GM23338 (cell line): Measurements from ENCODE around the gene KRT12. TPM values are rescaled to one million over a fixed set of nuclear protein-coding genes. Genes with fewer than 3 reads are reported as not detected.

Experiments
- ATAC-seq: fragments of 200-7000 bp; cut with Tn5 transposase; 3 replicates; pipeline ENCODE4 v1.9.1; 2020
- DNase-seq: peaks from one replicate; pipeline ENCODE4 v3.0.0-alpha.2; 2015; ENCODE audit warnings: low spot score
- H2AFZ ChIP-seq: fragments of 200-600 bp; sonication (generic); 2 replicates; pipeline ENCODE4 v1.8.0; 2016; ENCODE audit warnings: antibody characterized with exemption, mild to moderate bottlenecking, moderate library complexity
- H3F3A ChIP-seq: fragments of 200-600 bp; sonication (generic); replicated peaks from 2 replicates; pipeline ENCODE4 v1.8.0; 2017; ENCODE audit warnings: antibody characterized with exemption, mixed run types, low read depth
- H3K27ac ChIP-seq: fragments of 200-600 bp; sonication (generic); 2 replicates; pipeline ENCODE4 v1.6.1; 2016; ENCODE audit warnings: low read depth
- H3K27me3 ChIP-seq: fragments of 200-600 bp; sonication (generic); 2 replicates; pipeline ENCODE4 v1.8.0; 2016; ENCODE audit warnings: mild to moderate bottlenecking, mixed run types, moderate library complexity; ENCODE audit not compliant: insufficient read depth
- H3K36me3 ChIP-seq: fragments of 200-600 bp; sonication (generic); 2 replicates; pipeline ENCODE4 v1.8.0; 2016; ENCODE audit warnings: mild to moderate bottlenecking; ENCODE audit not compliant: insufficient read depth
- H3K4me1 ChIP-seq: fragments of 200-600 bp; sonication (generic); 2 replicates; pipeline ENCODE4 v1.8.0; 2016; ENCODE audit warnings: mild to moderate bottlenecking, moderate library complexity; ENCODE audit not compliant: insufficient read depth
- H3K4me2 ChIP-seq: fragments of 200-600 bp; sonication (generic); 2 replicates; pipeline ENCODE4 v1.7.1; 2017; ENCODE audit warnings: mixed run types
- H3K4me3 ChIP-seq: fragments of 200-600 bp; sonication (generic); 2 replicates; pipeline ENCODE4 v1.6.1; 2016; ENCODE audit warnings: mixed run types
- H3K79me2 ChIP-seq: fragments of 200-600 bp; sonication (generic); replicated peaks from 2 replicates; pipeline ENCODE4 v1.8.0; 2017; ENCODE audit warnings: mild to moderate bottlenecking; ENCODE audit not compliant: insufficient read depth
- H3K9me2 ChIP-seq: fragments of 200-600 bp; sonication (generic); 2 replicates; pipeline ENCODE4 v1.8.0; 2017; ENCODE audit not compliant: insufficient read depth
- H4K20me1 ChIP-seq: fragments of 200-600 bp; sonication (generic); replicated peaks from 2 replicates; pipeline ENCODE4 v1.8.0; 2017; ENCODE audit warnings: mild to moderate bottlenecking; ENCODE audit not compliant: insufficient read depth
- H3K27ac Mint-ChIP-seq: 2 replicates; pipeline ENCODE4 v1.8.0; 2020; ENCODE audit warnings: inconsistent platforms, mild to moderate bottlenecking, moderate library complexity, mixed read lengths
- H3K27me3 Mint-ChIP-seq: 3 replicates; pipeline ENCODE4 v1.8.0; 2022; ENCODE audit warnings: low read depth, mild to moderate bottlenecking, moderate library complexity, mixed read lengths, inconsistent platforms; ENCODE audit not compliant: insufficient read depth, poor library complexity
- H3K36me3 Mint-ChIP-seq: 3 replicates; pipeline ENCODE4 v1.8.0; 2021; ENCODE audit warnings: low read depth, mild to moderate bottlenecking, inconsistent platforms, moderate library complexity, mixed read lengths
- H3K4me1 Mint-ChIP-seq: 3 replicates; pipeline ENCODE4 v1.8.0; 2020; ENCODE audit warnings: mild to moderate bottlenecking, inconsistent platforms, mixed read lengths
- H3K4me3 Mint-ChIP-seq: 3 replicates; pipeline ENCODE4 v1.8.0; 2021; ENCODE audit warnings: moderate library complexity, mild to moderate bottlenecking, inconsistent platforms, mixed read lengths
- H3K9me3 Mint-ChIP-seq: 3 replicates; pipeline ENCODE4 v1.8.0; 2020; ENCODE audit warnings: moderate library complexity, mild to moderate bottlenecking, inconsistent platforms, mixed read lengths
- CREB1 ChIP-seq: fragments of 250-450 bp; sonication (Bioruptor Pico); IDR thresholded peaks from 2 replicates; pipeline ENCODE4 v1.5.0; 2020; ENCODE audit warnings: low read depth, mild to moderate bottlenecking, moderate library complexity
- EZH2 ChIP-seq: fragments of 200-600 bp; sonication (generic); IDR thresholded peaks from one replicate; pipeline ENCODE4 v1.8.0; 2017; ENCODE audit warnings: antibody characterized with exemption, mild to moderate bottlenecking, low read depth; ENCODE audit not compliant: unreplicated experiment
- EZH2phosphoT487 ChIP-seq: fragments of 200-600 bp; sonication (generic); IDR thresholded peaks from one replicate; pipeline ENCODE4 v1.8.1; 2018; ENCODE audit warnings: antibody characterized with exemption; ENCODE audit not compliant: unreplicated experiment
- JUNB ChIP-seq: IDR thresholded peaks from one replicate; pipeline ENCODE4 v1.6.1; 2016; ENCODE audit warnings: antibody characterized with exemption; ENCODE audit not compliant: unreplicated experiment
- NANOG ChIP-seq: IDR thresholded peaks from 2 replicates; pipeline ENCODE4 v1.6.1; 2016; ENCODE audit warnings: antibody characterized with exemption, borderline replicate concordance
- POLR2AphosphoS5 ChIP-seq: IDR thresholded peaks from 2 replicates; pipeline ENCODE4 v1.6.1; 2016; ENCODE audit warnings: antibody characterized with exemption, low read depth
- STAT1 ChIP-seq: IDR thresholded peaks from one replicate; pipeline ENCODE4 v1.6.1; 2016; ENCODE audit warnings: antibody characterized with exemption; ENCODE audit not compliant: unreplicated experiment
- ZNF114 ChIP-seq: fragments of 250-450 bp; sonication (Bioruptor Pico); IDR thresholded peaks from 2 replicates; pipeline ENCODE4 v1.5.0; 2020; ENCODE audit warnings: mild to moderate bottlenecking, moderate library complexity
- ZNF331 ChIP-seq: fragments of 250-450 bp; sonication (Bioruptor Pico); IDR thresholded peaks from 2 replicates; pipeline ENCODE4 v1.5.0; 2020; ENCODE audit warnings: low read depth, mild to moderate bottlenecking, moderate library complexity
- polyA plus RNA-seq: library from polyadenylated mRNA; unstranded; fragments of >200 nt; fragmentation: Nextera tagmentation; extraction: Ambion mirVana; gene quantifications from 2 replicates; pipeline ENCODE4 v1.2.1, GENCODE V29; 2016
- total RNA-seq: library from RNA; depleted of rRNA; stranded (reverse); fragments of >200 nt; shearing (Covaris generic); gene quantifications from 2 replicates; pipeline ENCODE4 v1.2.3, GENCODE V29; 2014
- TF ChIP-seq, protein P1 (sequence below): IDR thresholded peaks from 2 replicates; pipeline ENCODE4 v1.6.1; 2016; ENCODE audit warnings: antibody characterized with exemption
- TF ChIP-seq, protein P2 (sequence below), 2 experiments: fragments of 200-600 bp in 1 of 2; sonication (generic) in 1 of 2; conservative IDR thresholded peaks; 2 replicates each; pipeline versions ENCODE4 v1.5.1 to v1.6.1; 2016 to 2017; ENCODE audit warnings: antibody characterized with exemption in 2 of 2, low read depth in 2 of 2, mild to moderate bottlenecking in 2 of 2, moderate library complexity in 1 of 2
- TF ChIP-seq, protein P3 (sequence below): IDR thresholded peaks from one replicate; pipeline ENCODE4 v1.6.1; 2018; ENCODE audit warnings: antibody characterized with exemption; ENCODE audit not compliant: unreplicated experiment
- TF ChIP-seq, protein P4 (sequence below): fragments of 250-450 bp; sonication (Bioruptor Pico); IDR thresholded peaks from 2 replicates; pipeline ENCODE4 v1.5.0; 2020; ENCODE audit warnings: mild to moderate bottlenecking, moderate library complexity

Gene KRT12
- total and polyA plus RNA-seq, 2 experiments from 2014 or later: not detected

DNA sequence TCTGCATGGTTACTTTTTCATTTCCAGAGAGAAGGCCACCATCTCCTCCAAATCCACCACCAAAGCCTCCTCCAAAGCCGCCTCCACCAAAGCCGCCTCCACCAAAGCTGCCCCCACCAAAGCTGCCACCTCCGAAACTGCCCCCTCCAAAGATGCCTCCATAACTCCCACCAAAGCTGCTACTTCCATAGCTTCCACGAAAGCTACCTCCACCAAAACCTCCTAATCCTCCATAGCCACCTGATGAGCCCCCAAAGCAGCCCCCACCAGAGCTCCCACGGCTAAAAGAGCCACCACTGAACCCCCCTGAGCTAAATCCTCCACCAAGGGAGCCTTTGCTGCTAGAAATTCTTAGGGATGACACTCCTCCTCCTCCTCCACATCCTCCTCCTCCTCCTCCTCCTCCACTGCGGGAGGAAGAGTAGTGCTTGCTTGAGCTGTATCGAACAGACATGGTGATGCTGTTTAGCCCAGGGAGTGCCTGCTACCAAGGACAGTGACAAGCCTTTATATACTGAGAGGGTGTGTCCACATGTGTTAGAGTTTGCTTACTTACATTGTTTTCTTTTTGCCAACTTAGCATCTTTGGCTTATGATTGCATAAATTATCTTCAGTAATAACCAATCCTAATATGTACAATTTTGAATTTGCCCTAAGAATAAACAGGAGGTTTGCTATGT is 44.8 kb downstream of the KRT12 start, which contains the start of gene KRT10:
Gene KRT10, minus strand, starts transcription at position 483 of the 681 bp plus-strand sequence. Its CDS starts 29 bp downstream, at position 454.
- Mint-ChIP-seq H3K9me3 (no peaks in the 10 kb centered on the region), H3K27me3 (peaks cover 5% of the 10 kb centered on the region), H3K27ac (no peak within 1 kb of the TSS), H3K4me3 (no peak within 1 kb of the TSS), H3K4me1 (0 out of 3 replicates have a peak, but pooled peaks cover 2% of the 10 kb centered on the region), H3K36me3 (peaks cover 3% of the 10 kb centered on the region; the same call in 2 of the 3 replicates)
- no peak within 1 kb of the TSS for H3K4me2 ChIP-seq
- no peak for DNase-seq
- TF ChIP-seq, protein P1, sequence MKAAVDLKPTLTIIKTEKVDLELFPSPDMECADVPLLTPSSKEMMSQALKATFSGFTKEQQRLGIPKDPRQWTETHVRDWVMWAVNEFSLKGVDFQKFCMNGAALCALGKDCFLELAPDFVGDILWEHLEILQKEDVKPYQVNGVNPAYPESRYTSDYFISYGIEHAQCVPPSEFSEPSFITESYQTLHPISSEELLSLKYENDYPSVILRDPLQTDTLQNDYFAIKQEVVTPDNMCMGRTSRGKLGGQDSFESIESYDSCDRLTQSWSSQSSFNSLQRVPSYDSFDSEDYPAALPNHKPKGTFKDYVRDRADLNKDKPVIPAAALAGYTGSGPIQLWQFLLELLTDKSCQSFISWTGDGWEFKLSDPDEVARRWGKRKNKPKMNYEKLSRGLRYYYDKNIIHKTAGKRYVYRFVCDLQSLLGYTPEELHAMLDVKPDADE: no peak
- TF ChIP-seq ZNF331 (CRISPR knock-in tag) (no peak), JUNB (no peak), CREB1 (CRISPR knock-in tag) (no peak), ZNF114 (CRISPR knock-in tag) (no peak), POLR2AphosphoS5 (no peak), STAT1 (no peak), EZH2 (no peak), EZH2phosphoT487 (no peak), NANOG (no peak)
- TF ChIP-seq, protein P2, sequence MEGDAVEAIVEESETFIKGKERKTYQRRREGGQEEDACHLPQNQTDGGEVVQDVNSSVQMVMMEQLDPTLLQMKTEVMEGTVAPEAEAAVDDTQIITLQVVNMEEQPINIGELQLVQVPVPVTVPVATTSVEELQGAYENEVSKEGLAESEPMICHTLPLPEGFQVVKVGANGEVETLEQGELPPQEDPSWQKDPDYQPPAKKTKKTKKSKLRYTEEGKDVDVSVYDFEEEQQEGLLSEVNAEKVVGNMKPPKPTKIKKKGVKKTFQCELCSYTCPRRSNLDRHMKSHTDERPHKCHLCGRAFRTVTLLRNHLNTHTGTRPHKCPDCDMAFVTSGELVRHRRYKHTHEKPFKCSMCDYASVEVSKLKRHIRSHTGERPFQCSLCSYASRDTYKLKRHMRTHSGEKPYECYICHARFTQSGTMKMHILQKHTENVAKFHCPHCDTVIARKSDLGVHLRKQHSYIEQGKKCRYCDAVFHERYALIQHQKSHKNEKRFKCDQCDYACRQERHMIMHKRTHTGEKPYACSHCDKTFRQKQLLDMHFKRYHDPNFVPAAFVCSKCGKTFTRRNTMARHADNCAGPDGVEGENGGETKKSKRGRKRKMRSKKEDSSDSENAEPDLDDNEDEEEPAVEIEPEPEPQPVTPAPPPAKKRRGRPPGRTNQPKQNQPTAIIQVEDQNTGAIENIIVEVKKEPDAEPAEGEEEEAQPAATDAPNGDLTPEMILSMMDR (conservative IDR thresholded peaks at IDR 0.05; ENCODE audit: low read depth in 2 of 2): no peak
- TF ChIP-seq, protein P3, sequence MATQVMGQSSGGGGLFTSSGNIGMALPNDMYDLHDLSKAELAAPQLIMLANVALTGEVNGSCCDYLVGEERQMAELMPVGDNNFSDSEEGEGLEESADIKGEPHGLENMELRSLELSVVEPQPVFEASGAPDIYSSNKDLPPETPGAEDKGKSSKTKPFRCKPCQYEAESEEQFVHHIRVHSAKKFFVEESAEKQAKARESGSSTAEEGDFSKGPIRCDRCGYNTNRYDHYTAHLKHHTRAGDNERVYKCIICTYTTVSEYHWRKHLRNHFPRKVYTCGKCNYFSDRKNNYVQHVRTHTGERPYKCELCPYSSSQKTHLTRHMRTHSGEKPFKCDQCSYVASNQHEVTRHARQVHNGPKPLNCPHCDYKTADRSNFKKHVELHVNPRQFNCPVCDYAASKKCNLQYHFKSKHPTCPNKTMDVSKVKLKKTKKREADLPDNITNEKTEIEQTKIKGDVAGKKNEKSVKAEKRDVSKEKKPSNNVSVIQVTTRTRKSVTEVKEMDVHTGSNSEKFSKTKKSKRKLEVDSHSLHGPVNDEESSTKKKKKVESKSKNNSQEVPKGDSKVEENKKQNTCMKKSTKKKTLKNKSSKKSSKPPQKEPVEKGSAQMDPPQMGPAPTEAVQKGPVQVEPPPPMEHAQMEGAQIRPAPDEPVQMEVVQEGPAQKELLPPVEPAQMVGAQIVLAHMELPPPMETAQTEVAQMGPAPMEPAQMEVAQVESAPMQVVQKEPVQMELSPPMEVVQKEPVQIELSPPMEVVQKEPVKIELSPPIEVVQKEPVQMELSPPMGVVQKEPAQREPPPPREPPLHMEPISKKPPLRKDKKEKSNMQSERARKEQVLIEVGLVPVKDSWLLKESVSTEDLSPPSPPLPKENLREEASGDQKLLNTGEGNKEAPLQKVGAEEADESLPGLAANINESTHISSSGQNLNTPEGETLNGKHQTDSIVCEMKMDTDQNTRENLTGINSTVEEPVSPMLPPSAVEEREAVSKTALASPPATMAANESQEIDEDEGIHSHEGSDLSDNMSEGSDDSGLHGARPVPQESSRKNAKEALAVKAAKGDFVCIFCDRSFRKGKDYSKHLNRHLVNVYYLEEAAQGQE: no peak
- TF ChIP-seq, protein P4, sequence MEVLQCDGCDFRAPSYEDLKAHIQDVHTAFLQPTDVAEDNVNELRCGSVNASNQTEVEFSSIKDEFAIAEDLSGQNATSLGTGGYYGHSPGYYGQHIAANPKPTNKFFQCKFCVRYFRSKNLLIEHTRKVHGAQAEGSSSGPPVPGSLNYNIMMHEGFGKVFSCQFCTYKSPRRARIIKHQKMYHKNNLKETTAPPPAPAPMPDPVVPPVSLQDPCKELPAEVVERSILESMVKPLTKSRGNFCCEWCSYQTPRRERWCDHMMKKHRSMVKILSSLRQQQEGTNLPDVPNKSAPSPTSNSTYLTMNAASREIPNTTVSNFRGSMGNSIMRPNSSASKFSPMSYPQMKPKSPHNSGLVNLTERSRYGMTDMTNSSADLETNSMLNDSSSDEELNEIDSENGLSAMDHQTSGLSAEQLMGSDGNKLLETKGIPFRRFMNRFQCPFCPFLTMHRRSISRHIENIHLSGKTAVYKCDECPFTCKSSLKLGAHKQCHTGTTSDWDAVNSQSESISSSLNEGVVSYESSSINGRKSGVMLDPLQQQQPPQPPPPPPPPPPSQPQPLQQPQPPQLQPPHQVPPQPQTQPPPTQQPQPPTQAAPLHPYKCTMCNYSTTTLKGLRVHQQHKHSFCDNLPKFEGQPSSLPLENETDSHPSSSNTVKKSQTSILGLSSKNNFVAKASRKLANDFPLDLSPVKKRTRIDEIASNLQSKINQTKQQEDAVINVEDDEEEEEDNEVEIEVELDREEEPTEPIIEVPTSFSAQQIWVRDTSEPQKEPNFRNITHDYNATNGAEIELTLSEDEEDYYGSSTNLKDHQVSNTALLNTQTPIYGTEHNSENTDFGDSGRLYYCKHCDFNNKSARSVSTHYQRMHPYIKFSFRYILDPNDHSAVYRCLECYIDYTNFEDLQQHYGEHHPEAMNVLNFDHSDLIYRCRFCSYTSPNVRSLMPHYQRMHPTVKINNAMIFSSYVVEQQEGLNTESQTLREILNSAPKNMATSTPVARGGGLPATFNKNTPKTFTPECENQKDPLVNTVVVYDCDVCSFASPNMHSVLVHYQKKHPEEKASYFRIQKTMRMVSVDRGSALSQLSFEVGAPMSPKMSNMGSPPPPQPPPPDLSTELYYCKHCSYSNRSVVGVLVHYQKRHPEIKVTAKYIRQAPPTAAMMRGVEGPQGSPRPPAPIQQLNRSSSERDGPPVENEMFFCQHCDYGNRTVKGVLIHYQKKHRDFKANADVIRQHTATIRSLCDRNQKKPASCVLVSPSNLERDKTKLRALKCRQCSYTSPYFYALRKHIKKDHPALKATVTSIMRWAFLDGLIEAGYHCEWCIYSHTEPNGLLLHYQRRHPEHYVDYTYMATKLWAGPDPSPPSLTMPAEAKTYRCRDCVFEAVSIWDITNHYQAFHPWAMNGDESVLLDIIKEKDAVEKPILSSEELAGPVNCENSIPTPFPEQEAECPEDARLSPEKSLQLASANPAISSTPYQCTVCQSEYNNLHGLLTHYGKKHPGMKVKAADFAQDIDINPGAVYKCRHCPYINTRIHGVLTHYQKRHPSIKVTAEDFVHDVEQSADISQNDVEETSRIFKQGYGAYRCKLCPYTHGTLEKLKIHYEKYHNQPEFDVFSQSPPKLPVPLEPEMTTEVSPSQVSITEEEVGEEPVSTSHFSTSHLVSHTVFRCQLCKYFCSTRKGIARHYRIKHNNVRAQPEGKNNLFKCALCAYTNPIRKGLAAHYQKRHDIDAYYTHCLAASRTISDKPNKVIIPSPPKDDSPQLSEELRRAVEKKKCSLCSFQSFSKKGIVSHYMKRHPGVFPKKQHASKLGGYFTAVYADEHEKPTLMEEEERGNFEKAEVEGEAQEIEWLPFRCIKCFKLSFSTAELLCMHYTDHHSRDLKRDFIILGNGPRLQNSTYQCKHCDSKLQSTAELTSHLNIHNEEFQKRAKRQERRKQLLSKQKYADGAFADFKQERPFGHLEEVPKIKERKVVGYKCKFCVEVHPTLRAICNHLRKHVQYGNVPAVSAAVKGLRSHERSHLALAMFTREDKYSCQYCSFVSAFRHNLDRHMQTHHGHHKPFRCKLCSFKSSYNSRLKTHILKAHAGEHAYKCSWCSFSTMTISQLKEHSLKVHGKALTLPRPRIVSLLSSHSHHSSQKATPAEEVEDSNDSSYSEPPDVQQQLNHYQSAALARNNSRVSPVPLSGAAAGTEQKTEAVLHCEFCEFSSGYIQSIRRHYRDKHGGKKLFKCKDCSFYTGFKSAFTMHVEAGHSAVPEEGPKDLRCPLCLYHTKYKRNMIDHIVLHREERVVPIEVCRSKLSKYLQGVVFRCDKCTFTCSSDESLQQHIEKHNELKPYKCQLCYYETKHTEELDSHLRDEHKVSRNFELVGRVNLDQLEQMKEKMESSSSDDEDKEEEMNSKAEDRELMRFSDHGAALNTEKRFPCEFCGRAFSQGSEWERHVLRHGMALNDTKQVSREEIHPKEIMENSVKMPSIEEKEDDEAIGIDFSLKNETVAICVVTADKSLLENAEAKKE (CRISPR knock-in tag): no peak
- no peaks in the 10 kb centered on the region for H4K20me1 ChIP-seq
- H3K9me2 ChIP-seq: peaks cover 2% of the 10 kb centered on the region; the same call in 1 of the 2 replicates
- peaks cover 3% of the 10 kb centered on the region; the same call in 1 of the 2 replicates for H3K36me3 ChIP-seq
- H3K4me3 ChIP-seq: no peak within 1 kb of the TSS
- H3F3A ChIP-seq: peaks cover 6% of the 10 kb centered on the region; the same call in 1 of the 2 replicates
- no peak within 1 kb of the TSS for H3K27ac ChIP-seq
- no peak within 1 kb of the TSS for H2AFZ ChIP-seq
- no peaks in the 10 kb centered on the region for H3K79me2 ChIP-seq
- H3K4me1 ChIP-seq: peaks cover 10% of the 10 kb centered on the region; the same call in 1 of the 2 replicates
- H3K27me3 ChIP-seq: peaks cover 19% of the 10 kb centered on the region; the same call in 1 of the 2 replicates
- no peak for ATAC-seq
